Activated B cell treated with CpG ODN at 0.5 μM for 24 hours (primary cell): ENCODE results near the gene AUTS2. TPM values are rescaled to one million over a fixed set of nuclear protein-coding genes. Genes with fewer than 3 reads are reported as not detected.

Experiments used
- ATAC-seq: fragments of 200-7000 bp; cut with Tn5 transposase; one replicate; pipeline ENCODE4 v1.10.0; 2021; ENCODE audit warnings: low read depth, mild to moderate bottlenecking, moderate library complexity
- CTCF ChIA-PET: fragments of 350-600 bp; sonication (Branson Sonifier 250); formaldehyde crosslinking; loops from one replicate; lab custom pipeline; 2021; ENCODE audit warnings: antibody characterized with exemption; lab: Charles Lee
- POLR2A ChIA-PET: fragments of 350-600 bp; sonication (Branson Sonifier 250); formaldehyde crosslinking; loops from one replicate; lab custom pipeline; 2021; ENCODE audit warnings: antibody characterized with exemption; lab: Charles Lee
- DNase-seq: peaks from one replicate; pipeline ENCODE4 v3.0.0; 2022
- H3K27ac Mint-ChIP-seq: one replicate; pipeline ENCODE4 v1.8.0; 2020; ENCODE audit warnings: mixed read lengths
- H3K27me3 Mint-ChIP-seq: one replicate; pipeline ENCODE4 v1.8.0; 2021; ENCODE audit warnings: mixed read lengths
- H3K36me3 Mint-ChIP-seq: one replicate; pipeline ENCODE4 v1.8.0; 2021; ENCODE audit warnings: low read depth, mixed read lengths
- H3K4me1 Mint-ChIP-seq: one replicate; pipeline ENCODE4 v1.8.0; 2021; ENCODE audit warnings: mixed read lengths
- H3K4me3 Mint-ChIP-seq: one replicate; pipeline ENCODE4 v1.8.0; 2020; ENCODE audit warnings: mild to moderate bottlenecking, mixed read lengths
- H3K9me3 Mint-ChIP-seq: one replicate; pipeline ENCODE4 v1.8.0; 2020; ENCODE audit warnings: mixed read lengths
- intact Hi-C: fragments of 100-400 bp; cut with micrococcal nuclease; formaldehyde crosslinking; loops from one replicate; pipeline ENCODE4 v1.15.1; 2024
- total RNA-seq: library from RNA; stranded (reverse); gene quantifications from 2 replicates; pipeline ENCODE4 v1.2.3, GENCODE V29; 2022
- TF ChIP-seq, protein P1 (sequence below): fragments of 200-600 bp; IDR thresholded peaks from one replicate; pipeline ENCODE4 v1.8.0; 2022; ENCODE audit warnings: antibody characterized with exemption, mild to moderate bottlenecking

AUTS2 gene
- total RNA-seq, 1 donor from 2014 or later, result 15.9 TPM

DNA sequence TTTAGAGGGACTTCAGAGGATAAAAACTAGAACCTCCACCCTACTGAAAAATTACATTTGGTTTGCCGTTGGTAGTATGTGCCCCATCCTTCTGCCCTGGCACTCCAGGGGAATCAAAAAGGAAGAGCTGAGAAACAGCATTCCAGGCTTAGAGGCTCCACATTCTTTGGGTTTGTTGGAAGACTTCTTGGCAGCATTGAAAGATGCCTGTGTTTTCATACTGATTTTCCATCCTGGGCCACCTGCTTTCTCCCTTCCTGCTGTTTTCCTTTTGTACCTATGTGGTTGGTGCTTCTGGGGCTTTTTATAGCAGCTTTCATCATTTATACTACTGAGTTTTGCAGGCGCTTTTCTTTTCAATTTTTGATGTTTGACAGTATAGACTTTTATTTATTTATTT, 61.7 kb downstream of the AUTS2 start:
- no peaks in the 10 kb centered on the region for H3K27me3 Mint-ChIP-seq
- intact Hi-C loops, result loop anchor here (5.0 kb wide), 2 partner anchors 162 to 182 kb away; no protein-coding TSS in a partner anchor
- H3K36me3 Mint-ChIP-seq, result no peaks in the 10 kb centered on the region
- H3K4me3 Mint-ChIP-seq, result no peak overlapping the region
- ChIA-PET POLR2A (interaction anchor here (0.9 kb wide), 1 partner anchor 164 kb away, joined by 3 read pairs; no protein-coding TSS in a partner anchor), CTCF (no interaction called here)
- ATAC-seq, result no peak
- no peak for DNase-seq
- H3K9me3 Mint-ChIP-seq, result no peaks in the 10 kb centered on the region
- H3K27ac Mint-ChIP-seq, result no peak overlapping the region
- TF ChIP-seq, protein P1, sequence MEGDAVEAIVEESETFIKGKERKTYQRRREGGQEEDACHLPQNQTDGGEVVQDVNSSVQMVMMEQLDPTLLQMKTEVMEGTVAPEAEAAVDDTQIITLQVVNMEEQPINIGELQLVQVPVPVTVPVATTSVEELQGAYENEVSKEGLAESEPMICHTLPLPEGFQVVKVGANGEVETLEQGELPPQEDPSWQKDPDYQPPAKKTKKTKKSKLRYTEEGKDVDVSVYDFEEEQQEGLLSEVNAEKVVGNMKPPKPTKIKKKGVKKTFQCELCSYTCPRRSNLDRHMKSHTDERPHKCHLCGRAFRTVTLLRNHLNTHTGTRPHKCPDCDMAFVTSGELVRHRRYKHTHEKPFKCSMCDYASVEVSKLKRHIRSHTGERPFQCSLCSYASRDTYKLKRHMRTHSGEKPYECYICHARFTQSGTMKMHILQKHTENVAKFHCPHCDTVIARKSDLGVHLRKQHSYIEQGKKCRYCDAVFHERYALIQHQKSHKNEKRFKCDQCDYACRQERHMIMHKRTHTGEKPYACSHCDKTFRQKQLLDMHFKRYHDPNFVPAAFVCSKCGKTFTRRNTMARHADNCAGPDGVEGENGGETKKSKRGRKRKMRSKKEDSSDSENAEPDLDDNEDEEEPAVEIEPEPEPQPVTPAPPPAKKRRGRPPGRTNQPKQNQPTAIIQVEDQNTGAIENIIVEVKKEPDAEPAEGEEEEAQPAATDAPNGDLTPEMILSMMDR, result no peak
- peaks cover 28% of the 10 kb centered on the region for H3K4me1 Mint-ChIP-seq

GRCh38 chr7:69661342-69661741, 63.1 kb downstream of the AUTS2 start:
- ChIA-PET POLR2A (interaction anchor here (0.6 kb wide), 1 partner anchor 1292 kb away, joined by 4 read pairs; no protein-coding TSS in a partner anchor), CTCF (no interaction called here)
- H3K27ac Mint-ChIP-seq, result no peak overlapping the region

DNA sequence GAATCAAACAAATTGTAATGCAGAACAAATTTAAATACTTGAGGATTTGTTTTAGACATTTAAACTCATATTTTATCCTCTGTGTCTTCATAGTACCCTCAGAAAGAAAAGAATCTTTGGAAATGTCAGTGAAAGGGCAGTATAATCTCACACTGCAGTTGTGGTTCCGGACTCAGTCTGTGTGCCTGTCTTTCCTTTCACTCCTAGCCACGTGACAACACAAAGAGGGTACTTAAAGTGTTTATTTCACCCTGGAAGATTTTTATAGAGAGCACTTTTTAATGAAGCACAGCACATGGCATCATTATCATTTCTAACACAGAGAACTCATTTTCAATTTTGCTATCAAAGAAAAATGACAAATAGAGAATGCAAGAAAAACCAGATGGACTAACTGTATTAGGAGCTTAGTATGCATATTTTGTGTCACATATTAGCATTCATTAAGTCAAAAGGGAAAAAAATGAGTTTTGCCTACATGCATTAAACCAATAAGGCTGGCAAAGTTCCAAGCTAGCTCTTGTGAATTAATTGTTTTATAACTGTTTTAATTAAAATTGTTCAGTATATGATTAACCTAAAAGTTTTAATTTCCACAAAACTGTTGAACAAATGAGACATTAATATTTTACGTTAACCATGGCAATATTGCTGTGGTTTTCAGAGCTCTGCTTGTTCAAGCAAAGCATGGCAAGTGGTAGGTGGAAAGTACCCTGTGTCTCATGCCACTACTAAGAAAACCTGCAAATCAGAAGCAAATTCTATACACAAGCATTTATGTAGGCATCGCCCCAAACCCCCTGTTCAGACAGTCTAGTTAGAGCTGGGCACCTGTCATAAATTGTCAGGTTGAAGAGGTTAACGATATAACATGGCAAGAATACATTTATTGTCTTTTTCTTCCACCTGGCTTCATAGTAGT, 65.9 kb downstream of the AUTS2 start:
- Mint-ChIP-seq H3K27me3 (no peaks in the 10 kb centered on the region), H3K9me3 (peaks cover 2% of the 10 kb centered on the region), H3K4me3 (peak overlapping the region; percentile 45), H3K27ac (peak overlapping the region; percentile 76), H3K36me3 (no peaks in the 10 kb centered on the region), H3K4me1 (peaks cover 39% of the 10 kb centered on the region)
- POLR2A ChIA-PET, result interaction anchor here (0.8 to 1.8 kb wide), 7 partner anchors 9 to 160 kb away, joined by 3 to 9 read pairs (median 4); no protein-coding TSS in a partner anchor
- TF ChIP-seq, protein P1, result no peak
- ATAC-seq (peak; percentile 91), DNase-seq (no peak)
- CTCF ChIA-PET, result no interaction called here
- intact Hi-C loops, result loop anchor here (1.0 to 5.0 kb wide), 5 partner anchors 13 to 178 kb away; partner anchors contain the start of gene AUTS2

More at GRCh38 chr7:69661342-69661741, 63.1 kb downstream of the AUTS2 start:
- Mint-ChIP-seq H3K4me3 (no peak overlapping the region), H3K36me3 (no peaks in the 10 kb centered on the region), H3K4me1 (peaks cover 28% of the 10 kb centered on the region), H3K9me3 (no peaks in the 10 kb centered on the region), H3K27me3 (no peaks in the 10 kb centered on the region)
- TF ChIP-seq, protein P1, result no peak
- no peak for DNase-seq
- no peak for ATAC-seq
- intact Hi-C loops, result loop anchor here (5.0 kb wide), 2 partner anchors 161 to 181 kb away; no protein-coding TSS in a partner anchor

DNA sequence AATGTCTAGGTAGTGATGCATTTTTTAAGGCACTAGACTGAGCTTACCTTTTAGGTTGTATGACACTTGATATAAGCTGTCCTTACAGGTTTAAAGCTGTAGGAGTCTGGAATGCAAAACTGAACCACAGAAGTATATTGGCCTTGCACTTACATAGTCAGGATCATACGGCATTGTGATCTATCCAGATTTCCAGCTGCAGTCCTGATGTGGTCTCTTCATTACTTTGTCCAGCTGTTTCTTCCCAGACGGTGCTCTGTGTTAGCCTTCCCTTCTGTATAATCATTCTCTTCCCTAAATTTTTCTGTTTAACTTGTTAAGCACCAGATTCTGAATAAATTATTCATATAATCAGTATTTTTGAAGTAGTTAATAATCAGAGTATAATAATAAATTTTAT, 67.1 kb downstream of the AUTS2 start:
- TF ChIP-seq, protein P1, result no peak
- CTCF ChIA-PET, result no interaction called here
- Mint-ChIP-seq H3K27ac (peak overlapping the region; percentile 76), H3K4me1 (peaks cover 34% of the 10 kb centered on the region), H3K36me3 (no peaks in the 10 kb centered on the region), H3K4me3 (no peak overlapping the region), H3K27me3 (no peaks in the 10 kb centered on the region), H3K9me3 (peaks cover 2% of the 10 kb centered on the region)
- POLR2A ChIA-PET, result interaction anchor here (1.1 to 1.7 kb wide), 2 partner anchors 12 to 68 kb away, joined by 3 to 4 read pairs; no protein-coding TSS in a partner anchor
- ATAC-seq, result no peak
- intact Hi-C loops, result loop anchor here (2.0 to 5.0 kb wide), 3 partner anchors 17 to 72 kb away; partner anchors contain the start of gene AUTS2
- DNase-seq, result no peak
